HG03558 (cell line): ENCODE results near the gene TRAPPC3L.
A peak's percentile ranks its signal among the peaks of the same experiment; 100 is the strongest.

Experiments
- ATAC-seq: cut with Tn5 transposase; IDR thresholded peaks from one replicate; pipeline ENCODE4 v1.9.1; 2021; ENCODE audit warnings: moderate number of reproducible peaks; ENCODE audit not compliant: unreplicated experiment; ENCODE audit errors: extremely low read depth

TRAPPC3L gene

GRCh38 chr6:116475141-116475540 lies 70.3 kb downstream of the TRAPPC3L start:
- no peak for ATAC-seq

DNA sequence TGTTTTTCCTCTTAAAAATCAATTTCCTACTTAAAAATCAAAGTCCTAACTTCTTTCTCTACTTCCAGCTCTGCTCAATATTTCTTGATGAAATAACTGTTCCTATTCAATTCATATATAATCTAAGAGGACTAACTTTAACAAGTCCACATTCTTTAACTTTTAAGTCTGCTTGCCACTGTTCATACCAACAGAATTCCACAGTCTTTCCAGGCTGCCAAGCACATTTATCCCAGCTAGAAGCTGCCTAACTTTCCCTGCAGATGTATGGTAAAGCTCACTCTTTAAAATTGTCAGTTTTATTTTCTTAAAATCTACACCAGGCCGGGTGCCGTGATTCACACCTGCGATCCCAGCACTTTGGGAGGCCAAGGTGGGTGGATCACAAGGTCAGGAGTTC lies 72.8 kb downstream of the TRAPPC3L start:
- ATAC-seq: no peak

GRCh38 chr6:116471531-116471930 lies 74.0 kb downstream of the TRAPPC3L start:
- no peak for ATAC-seq

GRCh38 chr6:116468293-116468692 lies 77.2 kb downstream of the TRAPPC3L start:
- ATAC-seq: no peak

GRCh38 chr6:116467514-116467913 lies 78.0 kb downstream of the TRAPPC3L start:
- no peak for ATAC-seq

DNA sequence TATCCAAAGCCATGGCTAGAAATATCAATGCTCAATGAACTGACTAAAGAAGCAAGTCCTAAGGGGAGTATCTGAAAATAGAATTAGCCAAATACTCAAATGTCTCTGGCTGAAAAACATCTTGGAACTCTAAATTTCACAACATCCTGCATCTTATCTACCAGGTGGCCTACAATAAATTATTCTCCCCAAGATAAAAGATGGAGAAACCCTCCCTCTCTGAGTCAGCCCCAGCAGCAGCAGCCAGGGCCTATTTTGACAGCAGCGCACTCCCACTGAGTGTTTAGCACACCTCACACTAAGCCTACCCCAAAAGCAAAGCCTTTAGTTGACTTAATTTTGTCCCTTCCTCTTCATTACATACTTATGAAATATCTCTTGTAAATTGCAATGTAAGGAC lies 78.4 kb downstream of the TRAPPC3L start:
- no peak for ATAC-seq

DNA sequence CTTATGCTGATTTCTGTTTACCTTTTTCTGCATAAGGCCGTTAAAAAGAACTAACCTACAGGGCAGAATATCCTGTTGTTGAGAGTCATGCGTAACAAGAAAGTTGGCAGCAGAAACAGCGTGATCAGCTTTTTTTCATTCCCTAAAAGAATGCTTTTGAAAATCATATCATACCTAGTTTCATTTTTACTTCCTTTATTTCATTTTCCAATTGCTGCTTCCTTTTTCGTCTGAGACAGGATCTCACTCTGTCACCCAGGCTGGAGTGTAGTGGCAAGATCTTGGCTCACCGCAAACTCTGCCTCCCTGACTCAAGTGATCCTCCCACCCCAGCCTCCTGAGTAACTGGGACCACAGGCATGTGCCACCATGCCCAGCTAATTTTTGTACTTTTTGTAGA lies 80.2 kb downstream of the TRAPPC3L start:
- ATAC-seq: no peak

DNA sequence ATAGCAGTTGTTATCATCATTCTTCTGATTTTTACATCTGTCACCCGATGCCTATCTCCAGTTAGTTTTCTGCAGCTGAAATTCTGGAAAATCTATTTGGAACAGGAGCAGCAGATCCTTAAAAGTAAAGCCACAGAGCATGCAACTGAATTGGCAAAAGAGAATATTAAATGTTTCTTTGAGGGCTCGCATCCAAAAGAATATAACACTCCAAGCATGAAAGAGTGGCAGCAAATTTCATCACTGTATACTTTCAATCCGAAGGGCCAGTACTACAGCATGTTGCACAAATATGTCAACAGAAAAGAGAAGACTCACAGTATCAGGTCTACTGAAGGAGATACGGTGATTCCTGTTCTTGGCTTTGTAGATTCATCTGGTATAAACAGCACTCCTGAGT lies 82.2 kb downstream of the TRAPPC3L start:
- no peak for ATAC-seq

GRCh38 chr6:116461932-116462885 lies 83.3 kb downstream of the TRAPPC3L start:
- peak; percentile 88 for ATAC-seq

DNA sequence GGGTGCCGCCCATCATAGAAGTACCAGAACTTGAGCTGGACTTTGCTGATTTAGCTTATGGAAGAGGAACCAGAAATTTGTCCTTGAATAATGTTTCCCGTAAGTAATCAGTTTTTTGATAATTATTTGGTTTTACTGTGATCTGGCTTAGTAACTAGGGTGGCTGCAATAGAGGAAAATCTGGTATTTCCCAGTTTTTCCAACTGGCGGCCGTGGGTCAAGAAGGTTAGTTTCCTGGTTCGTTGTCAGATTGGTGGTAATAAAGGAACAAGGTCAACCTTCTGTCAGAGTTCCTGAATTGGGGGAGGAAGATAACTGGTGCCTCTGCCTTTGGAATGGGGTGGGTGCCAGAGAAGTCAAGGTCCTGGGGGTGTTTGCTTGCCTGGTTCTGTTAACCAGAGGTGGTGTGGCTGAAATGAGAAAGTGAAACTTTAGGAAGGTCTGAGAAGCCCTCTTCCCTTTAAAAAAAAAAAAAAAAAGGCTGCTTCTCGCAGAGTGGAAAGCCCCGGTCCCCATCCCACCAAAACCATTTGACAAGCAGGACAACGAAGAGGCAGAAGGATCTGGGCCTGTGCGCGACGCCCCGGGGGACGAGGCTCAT lies 84.1 kb downstream of the TRAPPC3L start, which contains the start of gene CALHM6:
TSS of gene CALHM6 (plus strand) at position 45 of the 601 bp plus-strand sequence. CDS start at position 600, 555 bp downstream.
- no peak for ATAC-seq

GRCh38 chr6:116459927-116460326 lies 85.6 kb downstream of the TRAPPC3L start:
- ATAC-seq: no peak

- ATAC-seq: no peak
These were observed 87.2 kb downstream of the TRAPPC3L start for GRCh38 chr6:116458264-116458663.

GRCh38 chr6:116456927-116457326 lies 88.6 kb downstream of the TRAPPC3L start:
- no peak for ATAC-seq

DNA sequence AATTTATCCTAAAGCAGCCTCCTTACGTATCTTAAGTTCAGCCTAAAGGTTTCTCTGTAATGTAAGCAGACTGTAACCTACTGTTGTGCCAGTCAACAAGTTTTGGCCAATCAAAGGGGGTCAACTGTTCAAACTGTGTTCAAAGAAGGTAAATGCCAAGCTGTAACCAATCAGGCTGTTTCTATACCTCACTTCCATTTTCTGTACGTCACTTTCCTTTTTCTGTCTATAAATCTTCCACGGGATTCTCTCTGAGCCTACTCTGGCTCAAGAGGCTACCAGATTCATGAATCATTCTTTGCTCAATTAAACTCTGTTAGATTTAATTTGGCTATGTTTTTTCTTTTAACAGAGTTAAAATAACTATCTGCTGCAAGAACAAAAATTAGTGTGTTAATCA lies 89.4 kb downstream of the TRAPPC3L start:
- ATAC-seq: no peak

DNA sequence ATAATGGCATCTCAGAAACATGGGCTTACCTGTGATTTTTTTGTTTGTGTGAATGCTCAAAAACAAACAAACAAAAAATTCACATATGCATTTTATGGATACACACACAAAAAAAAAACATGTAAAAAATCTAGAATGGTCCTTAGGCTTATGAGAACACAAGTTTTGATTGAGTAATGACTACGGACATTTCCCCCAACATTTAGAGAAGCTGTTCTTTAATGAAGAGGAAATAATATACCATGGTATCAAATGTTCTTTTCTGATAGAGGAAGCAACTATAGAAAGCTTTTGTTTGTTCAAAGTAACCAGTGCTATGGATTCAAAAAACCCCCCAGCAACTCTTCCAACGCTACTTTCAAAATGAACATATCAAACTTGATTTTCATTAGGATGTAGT lies 93.0 kb downstream of the TRAPPC3L start:
- no peak for ATAC-seq

DNA sequence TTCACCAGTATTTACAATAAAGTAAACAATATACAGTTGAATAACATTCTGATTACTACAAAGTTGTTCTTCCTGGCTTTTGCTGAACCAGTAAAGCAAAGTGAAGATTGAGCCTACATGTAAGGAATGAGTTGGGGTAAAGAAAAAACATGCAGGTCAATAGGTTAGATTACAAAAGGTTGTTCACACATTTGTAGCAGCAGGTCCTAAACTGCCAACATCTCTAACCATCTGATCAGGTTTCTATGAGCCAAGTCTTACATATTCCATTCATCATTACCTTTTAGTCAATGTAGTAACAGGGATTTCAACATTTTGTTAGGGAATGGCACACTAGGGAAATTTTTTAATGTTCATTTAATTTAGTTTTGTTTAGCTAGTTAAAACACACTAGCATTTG lies 93.6 kb downstream of the TRAPPC3L start:
- no peak for ATAC-seq

DNA sequence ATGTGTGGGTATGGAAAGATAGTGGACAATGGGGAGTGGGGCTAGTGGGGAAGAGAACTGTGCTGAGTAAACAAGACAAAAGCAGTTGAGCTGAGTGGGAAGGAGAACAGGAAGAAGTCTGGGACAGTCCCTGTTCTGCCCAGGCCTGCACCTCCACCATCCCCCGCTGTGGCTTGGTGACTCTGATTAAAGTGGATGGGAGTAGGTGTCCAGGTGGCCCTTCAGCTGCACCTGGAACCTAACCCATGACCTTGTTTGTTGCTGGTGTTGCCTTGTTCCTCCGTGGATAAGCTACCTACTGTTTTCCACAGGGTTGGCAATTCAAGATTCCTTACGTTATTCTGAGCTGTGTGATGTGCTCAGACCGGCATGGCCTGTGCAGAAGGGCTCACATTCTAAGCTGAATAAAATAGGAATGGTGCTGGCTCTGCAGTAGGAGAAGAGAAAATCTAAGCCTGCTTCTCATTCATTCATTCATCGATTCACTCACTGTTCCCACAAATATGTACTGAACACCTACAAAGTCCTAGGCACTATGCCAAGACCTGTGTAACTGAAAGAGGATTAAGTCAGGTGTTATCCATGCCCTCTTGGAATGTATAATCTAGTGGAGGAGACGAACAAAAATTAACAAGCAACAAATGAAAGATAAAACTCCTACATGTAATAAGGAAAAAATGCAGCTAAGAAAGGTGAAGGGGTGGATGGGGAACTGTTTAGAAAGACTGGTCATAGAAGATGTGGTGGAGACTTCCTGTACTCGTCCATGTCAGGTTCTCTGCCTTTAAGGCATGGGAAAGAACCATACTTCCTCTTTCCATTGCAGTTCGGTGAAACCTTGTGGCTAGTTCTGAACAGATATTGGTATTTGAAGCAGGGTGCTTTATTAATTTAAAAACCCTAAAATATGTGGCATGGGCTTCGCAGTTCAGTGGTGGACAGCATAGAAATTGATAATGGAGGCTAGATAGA lies 94.4 kb downstream of the TRAPPC3L start:
- peak; percentile 74 for ATAC-seq

- no peak for ATAC-seq
These were observed 95.2 kb downstream of the TRAPPC3L start for GRCh38 chr6:116450185-116450710.

DNA sequence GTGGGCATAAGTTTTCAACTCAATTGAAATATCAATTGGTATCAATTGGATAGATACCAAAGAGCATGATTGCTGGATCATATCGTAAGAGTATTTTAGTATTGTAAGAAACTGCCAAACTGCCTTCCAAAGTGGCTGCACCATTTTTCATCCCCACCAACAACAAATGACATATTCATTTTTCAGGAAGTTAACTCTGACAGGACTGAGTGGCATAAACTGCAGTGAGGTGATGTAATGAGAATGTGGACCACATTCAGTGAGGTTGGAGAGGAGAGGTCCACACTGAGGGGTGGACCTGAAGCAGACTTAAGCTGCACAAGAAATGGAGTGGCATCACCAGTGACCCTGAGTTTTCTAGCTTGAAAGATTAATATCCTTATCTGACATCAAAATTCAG lies 95.9 kb downstream of the TRAPPC3L start:
- ATAC-seq: no peak

- no peak for ATAC-seq
These were observed 97.9 kb downstream of the TRAPPC3L start for GRCh38 chr6:116447496-116448011.
